Stimulated activated CD8-positive, alpha-beta memory T cell treated with anti-CD3 and anti-CD28 coated beads, Interleukin-7, amount 100 ng/mL, for 48 hours (primary cell): ENCODE results near the gene CFAP221.

Experiments
- DNase-seq, 2 donors: peaks; one replicate each; pipeline ENCODE4 v3.0.0-alpha.2; 2020; ENCODE audit warnings: low read depth in 1 of 2; ENCODE audit errors: extremely low read depth in 1 of 2

Gene CFAP221

DNA sequence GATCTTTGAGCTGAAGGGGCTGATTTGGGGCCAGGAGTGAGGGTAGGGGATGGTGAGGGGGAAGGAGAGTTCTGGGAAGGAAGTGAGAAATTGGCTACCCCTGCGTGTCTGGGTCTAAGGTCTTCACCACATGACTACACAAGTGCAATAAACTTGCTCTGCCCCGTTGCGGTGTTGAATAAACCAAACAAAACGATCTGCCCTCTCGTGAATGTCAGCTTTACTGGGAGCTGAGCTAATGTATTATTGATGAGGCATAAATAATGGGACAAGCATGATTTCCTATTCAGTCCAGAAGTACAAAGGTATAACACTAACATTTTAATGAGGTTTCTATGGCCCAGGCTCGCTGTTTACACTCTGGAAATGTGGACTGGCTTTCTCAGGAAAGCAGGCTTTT lies 8.0 kb upstream of the CFAP221 start:
- DNase-seq = no peak

DNA sequence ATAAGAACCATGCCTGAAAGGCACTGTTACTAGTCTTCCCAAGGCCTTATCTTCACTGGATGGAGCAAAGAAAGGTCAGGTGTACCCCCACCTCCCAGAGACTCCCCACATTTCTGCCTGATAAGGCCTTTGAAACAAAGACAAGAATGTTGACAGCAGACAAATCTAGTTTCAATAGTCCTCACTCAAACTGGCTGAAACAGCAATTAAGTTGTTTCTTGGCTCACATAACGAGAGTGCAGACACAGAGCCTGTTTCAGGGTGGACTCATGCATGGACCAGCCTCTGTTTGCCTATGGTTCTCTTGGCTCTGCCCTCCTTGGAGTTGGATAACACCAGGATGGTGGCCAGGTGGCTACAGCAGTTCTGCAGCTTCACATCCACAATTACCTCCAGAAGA lies 7.5 kb upstream of the CFAP221 start:
- DNase-seq = no peak

DNA sequence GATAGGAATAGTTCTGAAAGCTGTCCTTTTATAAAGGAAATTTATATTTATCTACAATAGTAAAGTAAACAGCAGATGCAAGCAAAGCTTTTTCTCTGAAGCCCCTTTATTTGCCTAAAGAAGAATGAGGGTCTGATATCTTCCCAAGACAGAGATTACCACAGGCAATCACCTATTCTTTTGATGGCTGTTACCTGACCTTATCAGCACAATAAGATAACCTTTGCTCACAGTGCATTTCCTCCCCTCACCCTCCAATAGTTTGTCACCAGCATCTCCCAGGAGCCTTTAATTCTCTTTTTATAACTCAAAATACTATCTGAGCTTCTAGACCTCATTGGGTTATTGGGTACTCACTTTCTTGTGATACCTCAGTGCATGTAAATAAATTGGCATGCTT lies 6.5 kb upstream of the CFAP221 start:
- DNase-seq = no peak

DNA sequence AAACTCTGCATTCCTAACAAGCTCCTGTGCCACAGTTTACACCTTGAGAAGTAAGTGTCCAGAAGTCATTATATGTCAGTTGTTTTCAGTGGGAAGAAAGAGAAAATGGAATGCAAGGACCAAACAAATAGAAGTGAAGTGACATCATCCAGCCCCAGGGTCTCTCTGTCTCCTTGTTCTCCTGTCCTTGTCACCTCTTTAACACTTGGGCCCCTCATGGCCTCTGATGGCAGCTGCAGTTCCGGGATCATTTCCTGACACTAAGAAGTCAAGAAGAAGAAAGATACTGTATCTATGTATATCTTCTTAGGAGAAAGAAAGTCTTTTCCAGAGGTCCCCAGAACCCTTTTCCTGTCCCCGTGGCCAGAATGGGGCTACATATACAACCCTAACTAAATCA lies 2.8 kb upstream of the CFAP221 start:
- DNase-seq = no peak

DNA sequence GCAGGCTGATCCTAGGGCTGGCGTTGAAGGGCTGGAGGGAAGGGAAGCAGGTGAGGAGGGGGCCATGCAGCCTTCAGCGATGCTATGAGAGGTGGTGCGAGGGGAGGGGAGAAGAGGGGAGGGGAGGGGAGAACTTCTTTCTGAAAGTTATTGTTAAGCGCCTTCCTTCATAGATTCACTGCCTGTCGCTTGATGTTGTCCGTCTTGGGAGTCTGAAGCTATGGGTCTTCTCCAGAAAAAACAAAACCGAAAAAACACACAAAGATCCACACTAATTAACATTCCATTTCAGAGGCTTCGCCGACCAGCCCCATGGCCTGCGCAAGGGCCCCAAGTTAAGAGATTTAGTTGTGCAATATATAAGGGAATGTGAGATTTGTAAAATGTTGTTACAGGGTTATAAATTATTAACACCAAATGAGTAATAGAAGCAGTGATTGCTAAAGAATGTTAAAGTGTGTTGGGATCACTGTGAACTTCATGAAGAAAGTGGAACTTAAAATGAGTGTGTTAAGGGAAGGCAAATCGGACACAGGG lies 758 bp downstream of the CFAP221 start:
- no peak for DNase-seq

DNA sequence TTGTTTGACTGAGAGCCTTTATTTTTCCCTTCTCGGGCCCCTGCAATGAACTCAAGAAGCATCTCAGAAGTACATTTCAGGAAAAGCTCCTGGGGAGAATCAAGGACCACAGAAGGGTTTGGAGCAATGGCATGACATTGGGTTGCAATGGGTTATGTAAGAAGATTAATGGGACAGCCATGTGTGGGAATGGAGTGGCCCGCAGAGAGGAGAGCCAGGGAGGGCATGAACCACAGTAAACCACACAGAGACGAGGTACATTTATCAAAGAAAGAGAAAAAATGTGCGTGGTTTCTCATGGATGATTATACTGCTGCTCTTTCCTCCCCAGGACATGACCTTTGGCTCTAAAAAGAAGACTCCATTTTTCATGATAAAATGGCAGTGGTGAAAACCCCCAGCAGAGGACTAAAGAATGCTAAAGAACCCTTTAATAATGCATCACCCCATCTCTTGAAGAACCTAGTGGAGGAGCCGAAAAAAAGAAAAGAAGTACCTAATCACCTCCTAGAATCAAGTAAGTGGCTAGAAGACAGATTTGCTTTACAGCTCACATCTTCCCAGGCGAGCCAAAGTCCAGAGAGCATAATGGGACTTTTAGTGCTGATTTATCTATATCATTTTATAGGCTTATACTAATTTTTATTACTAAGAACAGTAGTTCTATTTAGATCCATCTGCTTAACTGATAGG lies 1.7 kb downstream of the CFAP221 start:
- no peak for DNase-seq

DNA sequence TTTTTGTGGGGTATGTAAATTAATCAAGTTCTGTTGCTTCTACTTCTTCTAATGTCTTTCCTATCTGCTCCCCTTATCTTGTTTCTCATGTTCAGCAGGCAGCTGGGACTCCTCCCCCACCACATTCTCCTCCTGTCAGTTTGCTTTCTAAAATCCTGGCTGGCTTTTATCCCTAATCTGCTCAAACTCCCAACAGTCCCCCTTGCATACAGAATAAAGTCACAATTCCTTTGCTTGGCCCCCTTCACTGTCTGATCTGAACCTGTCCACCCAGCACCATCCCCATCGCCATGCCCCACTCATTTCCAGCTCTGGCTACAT lies 2.2 kb downstream of the CFAP221 start:
- no peak for DNase-seq

DNA sequence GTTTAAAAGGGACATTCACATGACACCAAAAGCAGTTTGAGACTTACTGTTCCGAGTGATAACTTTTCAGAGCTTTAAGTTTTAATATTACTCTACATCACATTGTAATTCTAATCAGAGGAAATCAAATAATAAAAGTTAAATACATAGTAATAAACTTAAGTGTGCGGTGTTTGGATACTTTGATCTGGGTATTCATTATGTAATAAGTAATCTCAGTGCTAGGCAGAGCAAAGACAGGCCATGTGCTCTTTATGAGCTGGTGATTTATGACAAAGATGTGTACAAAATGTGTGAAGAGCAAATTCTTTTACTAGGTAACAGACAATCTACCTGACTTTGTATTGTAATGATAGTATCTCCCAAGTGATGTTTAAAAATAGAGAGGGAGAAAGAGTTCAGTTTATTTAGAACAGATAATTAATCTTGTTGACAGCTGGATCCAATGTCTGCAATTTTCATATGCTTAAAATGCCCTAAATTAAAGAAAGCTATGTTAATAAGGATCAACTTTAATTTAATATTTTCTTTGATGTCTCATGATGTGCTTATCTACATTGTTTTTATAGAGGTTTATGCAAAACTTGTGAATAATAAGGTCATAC lies 4.4 kb downstream of the CFAP221 start:
- DNase-seq = no peak

DNA sequence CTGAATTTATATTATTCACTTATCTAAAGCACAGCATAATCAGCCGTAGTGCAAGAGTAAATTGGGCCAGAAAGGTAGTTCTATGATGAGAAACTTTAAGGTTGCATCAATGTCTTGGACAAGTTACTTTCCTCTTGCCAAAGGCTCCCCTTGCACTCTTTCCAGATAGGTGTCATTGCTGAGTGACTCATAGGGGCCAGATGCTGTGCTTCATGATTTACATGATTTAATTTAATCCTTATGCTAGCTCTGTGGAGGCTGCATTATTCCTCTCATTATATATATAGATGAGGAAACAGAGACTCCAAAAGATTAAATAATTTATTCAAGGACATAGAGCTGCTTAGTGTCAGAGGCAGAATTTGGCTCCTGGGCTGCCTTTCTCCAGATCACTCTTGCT lies 5.0 kb downstream of the CFAP221 start:
- DNase-seq = no peak

DNA sequence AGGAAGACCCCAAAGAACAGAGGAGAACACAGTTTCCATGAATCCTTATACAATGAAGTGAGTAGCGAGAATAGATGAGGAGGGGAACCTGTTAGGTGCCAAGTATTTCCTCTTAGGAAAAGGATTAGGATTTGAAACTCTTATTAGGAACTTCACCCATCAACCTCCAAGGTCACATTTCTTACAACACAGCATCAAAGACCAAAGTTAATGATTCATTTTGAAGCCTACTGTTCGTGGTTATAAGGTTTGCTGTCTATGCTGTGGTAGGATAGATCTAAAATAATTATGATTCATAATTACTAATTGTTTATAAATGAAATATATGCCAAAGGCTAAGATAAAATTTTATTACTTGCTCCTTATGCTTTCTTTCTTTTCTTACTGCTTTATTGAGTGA lies 6.1 kb downstream of the CFAP221 start:
- DNase-seq = no peak

DNA sequence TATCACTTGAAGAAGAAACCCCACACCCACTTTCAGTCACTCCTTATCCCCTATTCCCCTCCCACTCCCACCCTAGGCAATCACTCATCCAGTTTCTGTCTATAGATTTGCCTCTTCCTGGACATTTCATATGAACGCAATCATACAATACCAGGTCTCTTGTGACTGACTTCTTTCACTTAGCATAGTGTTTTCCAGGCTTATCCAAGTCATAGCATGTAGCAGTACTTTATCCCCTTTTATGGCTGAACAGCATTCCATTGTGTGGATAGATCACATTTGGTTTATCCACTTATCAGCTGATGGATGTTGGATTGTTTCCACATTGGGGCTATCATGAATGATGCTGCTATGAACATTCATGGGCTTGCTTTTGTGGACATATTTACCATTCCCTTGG lies 6.6 kb downstream of the CFAP221 start:
- DNase-seq = no peak

DNA sequence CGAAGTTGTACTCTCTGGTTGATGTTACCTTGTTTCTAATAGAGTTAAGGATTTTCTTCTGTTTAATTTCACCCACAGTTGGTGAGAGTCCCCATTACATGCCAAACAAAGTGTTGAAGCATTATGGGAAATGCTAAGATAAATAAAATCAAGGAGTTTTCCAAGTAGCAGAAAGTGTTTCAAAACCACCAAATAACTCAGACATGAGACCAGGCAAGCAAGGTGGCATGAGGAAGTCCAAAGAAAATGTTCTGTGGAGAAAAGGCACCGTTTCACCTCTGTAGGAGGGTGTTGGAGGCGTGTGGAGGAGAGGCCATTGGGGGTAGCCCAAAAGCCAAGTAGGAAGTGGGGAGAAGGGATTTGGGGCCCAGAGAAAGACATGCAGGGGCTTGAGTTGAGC lies 8.7 kb downstream of the CFAP221 start:
- no peak for DNase-seq

DNA sequence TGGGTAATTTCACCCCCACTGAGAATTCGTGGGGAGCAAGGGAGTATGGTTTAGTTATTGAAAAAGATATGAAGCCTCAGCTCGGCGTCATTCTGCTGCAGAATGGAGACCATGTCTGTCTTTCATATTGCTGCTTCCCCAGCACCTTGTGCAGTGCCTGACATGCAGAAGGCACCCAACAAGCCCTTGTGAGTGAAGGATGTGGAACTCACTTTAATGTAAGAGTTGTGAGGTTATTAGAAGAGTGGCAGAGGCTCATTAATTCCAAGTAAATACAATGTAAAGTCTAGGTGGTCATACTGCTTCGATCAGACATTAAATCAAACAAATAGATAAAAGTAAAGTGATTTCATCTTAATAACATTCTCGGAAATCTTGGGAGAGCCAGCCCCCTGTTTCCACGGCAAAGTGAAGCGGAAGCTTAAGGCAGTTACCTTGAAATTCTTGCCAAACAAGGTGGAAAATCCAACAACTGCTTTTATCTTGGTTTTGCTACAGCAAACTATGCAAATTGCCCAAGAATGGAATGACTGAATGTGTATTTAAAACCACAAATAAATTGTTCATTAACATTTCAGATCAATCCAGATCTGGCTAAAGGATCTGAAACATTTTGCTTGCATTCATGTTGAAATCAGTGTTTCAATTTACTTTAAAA lies 9.6 kb downstream of the CFAP221 start:
- DNase-seq = no peak

DNA sequence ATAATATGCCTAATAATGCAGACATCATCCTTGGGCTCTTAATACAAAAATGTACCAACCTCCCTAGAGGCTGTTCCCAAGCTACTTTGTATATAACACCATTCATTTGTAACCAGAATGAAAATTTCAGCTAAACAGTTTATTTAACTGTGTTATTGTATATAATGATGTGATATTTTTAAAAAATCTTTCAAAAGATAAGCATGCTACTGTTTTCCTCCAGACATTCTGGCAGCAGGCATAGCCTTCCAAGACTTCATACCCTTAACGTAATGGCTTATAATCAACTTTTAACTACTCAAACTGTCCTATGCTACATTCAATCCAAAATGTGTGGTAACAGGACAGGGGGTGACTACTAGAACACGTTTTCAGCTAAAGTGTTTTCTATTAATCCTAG lies 21.2 kb downstream of the CFAP221 start:
- no peak for DNase-seq

DNA sequence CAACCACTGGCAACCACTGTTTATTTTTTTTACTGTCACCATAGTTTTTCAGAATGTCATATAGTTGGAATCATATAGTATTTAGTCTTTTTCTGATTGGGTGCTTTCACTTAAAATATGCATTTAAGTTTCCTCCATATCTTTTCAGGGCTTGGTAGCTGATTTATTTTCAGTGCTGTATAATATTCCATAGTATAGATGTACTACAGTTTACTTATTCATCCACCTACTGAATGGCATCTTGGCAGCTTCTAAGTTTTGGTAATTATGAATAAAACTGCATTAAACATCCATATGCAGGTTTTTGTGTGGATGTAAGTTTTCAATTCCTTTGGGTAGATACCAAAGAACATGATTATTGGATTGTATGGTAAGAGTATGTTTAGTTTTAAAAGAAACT lies 23.0 kb downstream of the CFAP221 start:
- no peak for DNase-seq

DNA sequence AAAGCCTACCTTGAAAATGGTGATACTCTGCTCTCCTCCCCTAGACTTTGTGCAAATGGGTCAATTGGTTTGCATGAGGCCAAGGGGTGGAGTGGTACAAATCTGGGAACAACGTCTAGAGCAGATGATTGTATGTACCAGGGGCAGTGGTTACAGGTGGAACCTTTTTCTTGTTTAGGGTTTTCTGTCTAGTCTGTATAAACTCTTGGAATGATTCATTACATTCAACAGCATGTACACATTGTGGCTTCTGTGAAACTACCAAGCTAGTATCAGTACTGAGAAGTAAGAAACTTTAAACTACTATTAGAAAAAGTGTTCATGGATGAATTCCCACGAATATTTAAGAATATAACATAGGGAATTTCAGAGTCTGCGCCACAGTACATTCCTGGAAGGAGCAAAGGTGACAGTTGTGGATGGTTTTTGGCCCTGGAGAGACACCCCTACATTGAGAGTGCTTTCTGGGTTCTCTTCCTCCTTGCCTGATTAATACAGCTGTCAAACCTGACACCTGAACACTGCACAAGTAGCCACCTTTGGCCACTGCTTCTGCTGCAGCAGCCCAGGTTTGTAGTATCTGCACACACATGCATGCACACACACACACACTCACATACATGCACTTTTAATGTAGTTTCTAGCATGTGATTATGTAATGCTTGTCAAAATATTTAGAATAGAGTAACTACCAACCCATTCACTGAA lies 30.0 kb downstream of the CFAP221 start:
- DNase-seq = no peak

DNA sequence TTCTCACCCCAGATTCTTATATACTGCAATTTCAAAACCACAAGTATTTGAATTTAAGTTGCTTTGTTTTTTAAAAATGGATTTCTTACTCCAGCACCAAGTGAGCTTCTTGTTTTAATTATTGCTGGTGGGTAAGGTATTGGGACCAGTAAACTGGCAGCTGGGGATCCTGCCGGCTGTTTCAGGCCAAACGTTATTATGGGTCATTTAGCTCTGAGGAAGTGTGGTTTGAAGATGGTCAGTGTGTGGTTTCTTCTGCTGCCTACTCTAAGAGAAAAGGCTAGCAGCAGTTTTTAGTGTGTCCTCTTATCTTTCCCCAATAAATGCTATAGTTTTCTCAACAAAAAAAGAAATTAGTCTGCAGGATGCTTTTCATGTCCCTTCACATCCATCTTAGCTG lies 30.6 kb downstream of the CFAP221 start:
- no peak for DNase-seq

DNA sequence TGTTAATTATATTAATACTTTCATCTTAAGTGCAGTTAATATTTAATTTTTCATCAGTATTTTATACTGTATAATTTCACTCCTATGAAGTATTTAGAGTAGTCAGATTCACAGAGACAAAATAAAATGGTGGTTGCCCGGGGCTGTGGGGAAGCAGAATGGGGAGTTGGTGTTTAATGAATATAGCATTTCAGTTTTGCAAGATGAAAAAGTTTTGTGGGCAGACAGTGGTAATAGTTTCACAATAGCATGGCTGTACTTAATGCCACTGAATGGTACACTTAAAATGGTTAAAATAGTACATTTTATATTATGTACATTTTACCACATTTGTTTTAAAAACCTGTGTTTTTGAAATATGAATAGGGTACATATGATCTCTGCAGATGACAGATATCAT lies 31.2 kb downstream of the CFAP221 start:
- no peak for DNase-seq

DNA sequence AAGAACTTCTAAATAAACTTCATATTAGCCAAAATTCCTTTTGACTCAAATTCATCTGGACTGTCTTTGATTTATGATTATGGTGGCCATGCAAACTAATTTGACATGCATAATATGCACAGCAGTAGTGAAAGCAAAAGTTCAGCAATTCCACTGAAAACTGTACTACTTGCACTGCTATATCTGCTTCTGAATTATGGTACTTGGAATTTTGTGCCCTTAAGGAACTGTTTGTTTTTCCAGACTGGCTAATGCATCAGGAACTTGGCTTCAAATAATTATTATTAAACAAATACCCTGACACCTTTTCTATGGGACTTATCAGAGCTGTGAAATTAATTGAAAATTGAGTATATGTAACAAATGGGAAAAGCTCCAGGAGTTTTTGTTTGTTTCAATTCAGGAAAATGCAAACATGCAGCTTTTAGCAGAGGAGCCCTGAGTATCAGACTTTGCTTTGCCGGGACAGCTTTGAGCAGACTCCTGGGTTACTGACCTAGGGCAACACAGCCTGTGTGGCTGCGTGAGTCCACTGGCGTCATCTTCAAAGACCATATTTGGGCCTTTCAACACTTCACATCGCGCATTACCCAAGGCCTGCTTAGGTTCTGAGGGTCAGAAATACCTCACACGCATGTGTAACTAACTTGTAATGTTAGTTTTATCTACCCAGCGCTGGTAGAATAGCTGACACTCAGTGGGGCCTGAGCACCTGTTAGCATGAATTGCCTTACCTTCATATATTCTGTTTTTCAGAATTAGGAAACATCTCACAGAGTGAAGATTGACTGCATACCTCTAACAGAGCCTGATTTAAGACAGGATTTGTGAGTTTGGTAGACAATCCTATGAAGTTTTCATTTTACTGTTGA lies 35.4 kb downstream of the CFAP221 start:
- DNase-seq = no peak

DNA sequence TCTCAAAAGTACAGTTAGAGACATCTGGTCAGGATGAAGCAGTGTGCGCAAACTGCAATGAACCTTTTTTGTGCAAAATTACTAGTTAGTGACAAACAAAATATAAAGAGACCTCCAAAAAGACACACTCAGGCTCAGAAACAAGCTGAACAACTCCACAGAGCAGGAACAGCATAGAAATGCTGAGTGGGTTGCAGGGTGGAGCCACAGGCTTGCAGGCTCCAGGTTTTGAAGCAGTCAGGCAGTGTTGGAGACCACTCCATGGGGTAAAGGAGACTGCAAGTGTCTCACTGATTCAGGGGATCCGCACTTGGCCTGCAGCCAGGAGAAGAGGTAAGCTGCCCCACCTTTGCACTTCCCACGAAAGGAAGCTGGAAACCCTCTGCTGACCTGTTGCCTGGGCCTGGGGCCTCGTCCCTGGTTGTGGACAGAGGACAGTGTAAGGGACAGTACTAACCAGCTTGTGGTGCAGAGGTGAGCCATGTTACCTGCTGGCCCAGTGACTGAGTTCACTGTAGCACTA lies 36.4 kb downstream of the CFAP221 start:
- DNase-seq = no peak

DNA sequence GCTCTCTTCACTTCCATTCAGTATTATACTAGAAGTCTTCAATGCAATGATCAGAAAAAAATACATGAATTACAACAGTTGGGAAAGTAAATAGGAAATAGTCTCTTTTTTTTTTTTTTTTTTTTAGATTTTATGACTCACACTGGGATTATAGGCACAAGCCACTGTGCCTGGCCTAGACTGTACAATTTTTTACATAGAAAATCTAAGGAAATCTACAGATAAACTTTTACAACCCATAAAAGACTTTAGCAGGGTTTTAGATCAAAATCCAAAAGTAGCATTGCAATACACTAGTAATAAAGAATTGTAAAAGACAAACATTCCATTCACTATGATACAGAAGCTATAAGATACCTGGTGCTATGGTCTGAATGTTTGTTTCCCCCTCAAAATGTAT lies 39.0 kb downstream of the CFAP221 start:
- DNase-seq = no peak
